Measurements from ENCODE around the gene TIGD3. TPM values are rescaled to one million over a fixed set of nuclear protein-coding genes. Genes with fewer than 3 reads are reported as not detected.

Gene TIGD3
- total RNA-seq, 1 donor from 2014 or later = 0.18 TPM

GRCh38 chr11:65382033-65382803 is 27.7 kb downstream of the TIGD3 start, which contains the start of gene SLC25A45:
SLC25A45 (minus strand) TSS chr11:65382646; CDS start chr11:65381951, 695 bp downstream.
- Histone ChIP-seq H3K27me3 (ENCODE audit: low read depth) (no peaks in the 10 kb centered on the region), H3K4me3 (peak within 1 kb of the TSS; percentile 66), H3K36me3 (no peaks in the 10 kb centered on the region), H3K9me3 (no peaks in the 10 kb centered on the region), H3K27ac (peak within 1 kb of the TSS; percentile 98), H3K4me1 (peaks cover 64% of the 10 kb centered on the region)
- peak; percentile 92 for TF ChIP-seq CTCF (IDR thresholded peaks at IDR 0.05)
- DNase-seq = peak; percentile 93
- ATAC-seq = peak; percentile 94
- intact Hi-C loops (cut with DNase I) = no loop called here

GRCh38 chr11:65382804-65383368 is 28.3 kb downstream of the TIGD3 start:
- H3K9me3 ChIP-seq = no peaks in the 10 kb centered on the region
- no peaks in the 10 kb centered on the region for H3K27me3 ChIP-seq (ENCODE audit: low read depth)
- intact Hi-C loops (cut with DNase I) = no loop called here
- ATAC-seq = no peak
- DNase-seq = peak; percentile 91
- peak overlapping the region; percentile 98 for H3K27ac ChIP-seq
- H3K4me3 ChIP-seq = peak overlapping the region; percentile 66
- TF ChIP-seq CTCF (IDR thresholded peaks at IDR 0.05) = no peak
- H3K4me1 ChIP-seq = peaks cover 71% of the 10 kb centered on the region
- H3K36me3 ChIP-seq = no peaks in the 10 kb centered on the region

- TF ChIP-seq CTCF (IDR thresholded peaks at IDR 0.05) = no peak
- ATAC-seq (no peak), DNase-seq (no peak)
- intact Hi-C loops (cut with DNase I) = no loop called here
- H3K4me3 ChIP-seq = no peak overlapping the region
- peak overlapping the region; percentile 98 for H3K27ac ChIP-seq
- H3K27me3 ChIP-seq (ENCODE audit: low read depth) = no peaks in the 10 kb centered on the region
- no peaks in the 10 kb centered on the region for H3K9me3 ChIP-seq
- peaks cover 80% of the 10 kb centered on the region for H3K4me1 ChIP-seq
- peaks cover 5% of the 10 kb centered on the region for H3K36me3 ChIP-seq
Observed at GRCh38 chr11:65383778-65384177, 29.2 kb downstream of the TIGD3 start.

- DNase-seq (no peak), ATAC-seq (no peak)
- no peak for TF ChIP-seq CTCF (IDR thresholded peaks at IDR 0.05)
- intact Hi-C loops (cut with DNase I) = no loop called here
- H3K27me3 ChIP-seq (ENCODE audit: low read depth) = no peaks in the 10 kb centered on the region
- H3K4me1 ChIP-seq = peaks cover 86% of the 10 kb centered on the region
- peaks cover 5% of the 10 kb centered on the region for H3K36me3 ChIP-seq
- no peaks in the 10 kb centered on the region for H3K9me3 ChIP-seq
- no peak overlapping the region for H3K4me3 ChIP-seq
- peak overlapping the region; percentile 98 for H3K27ac ChIP-seq
Observed at GRCh38 chr11:65384301-65384889, 29.8 kb downstream of the TIGD3 start.

- Histone ChIP-seq H3K4me1 (peaks cover 94% of the 10 kb centered on the region), H3K9me3 (no peaks in the 10 kb centered on the region), H3K27me3 (ENCODE audit: low read depth) (no peaks in the 10 kb centered on the region), H3K4me3 (peak within 1 kb of the TSS; percentile 80), H3K27ac (peak within 1 kb of the TSS; percentile 98), H3K36me3 (peaks cover 10% of the 10 kb centered on the region)
- ATAC-seq = peak; percentile 84 to 88
- TF ChIP-seq CTCF (IDR thresholded peaks at IDR 0.05) = no peak
- DNase-seq = peak; percentile 96
- intact Hi-C loops (cut with DNase I) = no loop called here
Observed at GRCh38 chr11:65386307-65387140, 32.0 kb downstream of the TIGD3 start, which contains the start of gene FRMD8. FRMD8 (plus strand) TSS chr11:65386637; CDS start chr11:65387037, 400 bp downstream.
